Pulmonary artery endothelial cell (primary cell): ENCODE results near the gene NBEAL2. TPM values are rescaled to one million over a fixed set of nuclear protein-coding genes. Genes with fewer than 3 reads are reported as not detected.

Experiments used
- DNase-seq: peaks from one replicate; pipeline ENCODE4 v3.0.0-alpha.2; 2011; ENCODE audit warnings: low read depth, low spot score
- total RNA-seq: library from RNA; depleted of rRNA; stranded (reverse); fragments of >200 nt; gene quantifications from 2 replicates; pipeline ENCODE4 v1.2.3, GENCODE V29; 2014

NBEAL2 gene
- total RNA-seq, 1 donor from 2014 or later, result 36.9 TPM

- no peak for DNase-seq
These were observed 20.2 kb downstream of the NBEAL2 start for GRCh38 chr3:46999516-47000197.

GRCh38 chr3:47000198-47000815 is 20.8 kb downstream of the NBEAL2 start:
- no peak for DNase-seq

DNA sequence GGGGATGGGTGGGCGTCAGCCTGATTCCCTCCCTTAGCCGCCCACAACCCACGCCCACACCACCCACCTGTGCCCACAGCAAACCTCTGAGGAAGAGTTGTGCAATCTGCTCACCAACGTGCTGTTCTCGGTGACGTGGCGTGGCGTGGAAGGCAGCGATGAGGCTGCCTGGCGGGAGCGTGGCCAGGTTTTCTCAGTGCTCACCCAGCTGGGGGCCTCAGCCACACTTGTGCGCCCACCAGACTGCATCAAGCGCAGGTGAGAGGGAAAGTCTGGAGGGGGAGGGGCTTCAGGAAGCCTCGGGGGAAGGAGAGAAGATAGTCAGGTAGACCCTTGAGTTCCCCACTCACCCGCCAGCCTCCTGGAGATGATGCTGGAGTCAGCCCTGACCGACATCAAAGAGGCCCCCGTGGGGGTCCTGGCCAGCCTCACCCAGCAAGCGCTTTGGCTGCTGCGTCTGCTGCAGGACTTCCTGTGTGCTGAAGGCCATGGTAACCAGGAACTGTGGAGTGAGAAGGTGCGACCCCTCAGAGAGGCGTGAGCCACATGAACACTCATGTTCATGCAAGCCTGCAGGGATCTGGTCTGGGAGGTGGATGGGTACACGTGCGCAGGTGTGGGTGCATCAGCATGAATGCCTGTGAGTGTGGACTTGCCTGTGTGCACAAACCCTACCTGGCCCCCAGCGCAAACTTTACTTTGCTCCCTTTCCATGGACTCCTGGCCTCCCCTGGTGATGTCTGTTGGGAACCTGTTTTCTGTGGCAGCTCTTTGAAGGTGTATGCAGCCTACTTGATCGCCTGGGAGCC is 21.7 kb downstream of the NBEAL2 start:
- DNase-seq, result no peak

GRCh38 chr3:47001731-47002170 is 22.3 kb downstream of the NBEAL2 start:
- DNase-seq, result no peak

- DNase-seq, result no peak
These were observed 22.9 kb downstream of the NBEAL2 start for GRCh38 chr3:47002171-47003055.

DNA sequence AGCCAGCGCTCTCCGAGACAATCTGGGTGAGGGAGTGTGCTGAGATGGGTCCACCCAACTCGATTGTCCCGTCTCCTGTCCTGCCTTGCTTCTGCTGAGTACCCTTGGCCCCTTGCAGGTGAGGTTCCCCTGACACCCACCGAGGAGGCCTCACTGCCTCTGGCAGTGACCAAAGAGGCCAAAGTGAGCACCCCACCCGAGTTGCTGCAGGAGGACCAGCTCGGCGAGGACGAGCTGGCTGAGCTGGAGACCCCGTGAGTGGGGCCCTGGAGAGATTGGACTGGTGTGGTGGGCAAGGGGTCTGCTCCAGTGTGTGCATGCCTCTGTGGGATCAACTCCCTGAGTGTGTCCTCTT is 23.6 kb downstream of the NBEAL2 start:
- DNase-seq, result no peak

GRCh38 chr3:47003461-47004368 is 24.2 kb downstream of the NBEAL2 start:
- DNase-seq, result no peak

DNA sequence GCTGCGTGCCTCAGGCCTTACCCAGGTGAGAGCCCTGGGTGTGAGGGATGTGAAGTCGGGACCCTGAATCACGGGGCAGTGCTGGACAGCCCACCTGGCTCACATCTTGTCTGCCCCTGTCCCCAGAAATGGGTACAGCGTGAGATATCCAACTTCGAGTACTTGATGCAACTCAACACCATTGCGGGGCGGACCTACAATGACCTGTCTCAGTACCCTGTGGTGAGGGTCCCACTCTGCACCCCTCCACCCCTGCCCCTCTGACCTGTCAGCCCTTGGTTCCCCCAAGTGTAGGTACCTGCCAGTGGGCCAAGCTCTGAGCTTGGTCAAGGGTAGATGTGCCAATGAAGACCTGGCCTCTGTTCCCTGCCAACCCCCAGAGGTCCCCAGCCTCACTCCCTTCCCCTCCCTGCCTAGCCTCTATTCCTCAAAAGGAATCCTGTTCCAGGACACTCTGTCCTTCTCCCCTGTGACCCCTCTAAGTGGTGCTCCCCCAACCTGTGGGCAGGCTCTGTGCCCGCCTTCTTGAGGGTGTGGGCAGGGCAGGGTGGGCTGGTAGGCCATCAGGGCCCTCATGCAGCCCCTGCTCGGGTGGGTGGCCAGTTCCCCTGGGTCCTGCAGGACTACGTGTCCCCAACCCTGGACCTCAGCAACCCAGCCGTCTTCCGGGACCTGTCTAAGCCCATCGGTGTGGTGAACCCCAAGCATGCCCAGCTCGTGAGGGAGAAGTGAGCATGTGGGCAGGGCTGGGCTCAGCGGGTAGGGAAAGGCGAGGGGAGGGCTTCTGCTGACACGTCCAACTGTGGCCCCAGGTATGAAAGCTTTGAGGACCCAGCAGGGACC is 25.1 kb downstream of the NBEAL2 start:
- DNase-seq, result no peak

DNA sequence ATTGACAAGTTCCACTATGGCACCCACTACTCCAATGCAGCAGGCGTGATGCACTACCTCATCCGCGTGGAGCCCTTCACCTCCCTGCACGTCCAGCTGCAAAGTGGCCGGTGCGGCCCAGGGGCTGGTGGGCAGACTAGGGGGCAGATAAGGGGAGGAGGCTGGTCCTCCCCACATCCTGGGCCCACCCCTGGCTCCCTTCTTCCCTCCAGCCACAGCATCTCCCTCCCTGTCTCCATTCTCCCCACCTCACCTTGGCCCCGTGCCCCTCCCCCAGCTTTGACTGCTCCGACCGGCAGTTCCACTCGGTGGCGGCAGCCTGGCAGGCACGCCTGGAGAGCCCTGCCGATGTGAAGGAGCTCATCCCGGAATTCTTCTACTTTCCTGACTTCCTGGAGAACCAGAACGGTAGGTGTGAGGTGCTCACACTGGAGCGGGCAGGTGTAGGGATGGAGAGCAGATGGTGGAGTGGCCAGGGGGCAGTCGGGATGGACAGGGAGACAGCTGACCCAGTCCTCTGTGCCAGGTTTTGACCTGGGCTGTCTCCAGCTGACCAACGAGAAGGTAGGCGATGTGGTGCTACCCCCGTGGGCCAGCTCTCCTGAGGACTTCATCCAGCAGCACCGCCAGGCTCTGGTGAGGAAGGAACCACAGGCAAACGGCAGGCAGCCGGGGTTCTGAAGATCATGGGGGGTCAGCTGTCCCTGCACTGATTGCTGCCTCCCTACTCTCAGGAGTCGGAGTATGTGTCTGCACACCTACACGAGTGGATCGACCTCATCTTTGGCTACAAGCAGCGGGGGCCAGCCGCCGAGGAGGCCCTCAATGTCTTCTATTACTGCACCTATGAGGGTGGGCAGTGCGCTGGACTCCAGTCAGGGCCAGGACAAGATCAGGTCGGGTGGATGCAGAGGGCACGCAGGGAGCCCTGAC is 26.0 kb downstream of the NBEAL2 start:
- no peak for DNase-seq

GRCh38 chr3:47006145-47006651 is 26.7 kb downstream of the NBEAL2 start:
- no peak for DNase-seq

GRCh38 chr3:47007001-47007400 is 27.5 kb downstream of the NBEAL2 start:
- no peak for DNase-seq

DNA sequence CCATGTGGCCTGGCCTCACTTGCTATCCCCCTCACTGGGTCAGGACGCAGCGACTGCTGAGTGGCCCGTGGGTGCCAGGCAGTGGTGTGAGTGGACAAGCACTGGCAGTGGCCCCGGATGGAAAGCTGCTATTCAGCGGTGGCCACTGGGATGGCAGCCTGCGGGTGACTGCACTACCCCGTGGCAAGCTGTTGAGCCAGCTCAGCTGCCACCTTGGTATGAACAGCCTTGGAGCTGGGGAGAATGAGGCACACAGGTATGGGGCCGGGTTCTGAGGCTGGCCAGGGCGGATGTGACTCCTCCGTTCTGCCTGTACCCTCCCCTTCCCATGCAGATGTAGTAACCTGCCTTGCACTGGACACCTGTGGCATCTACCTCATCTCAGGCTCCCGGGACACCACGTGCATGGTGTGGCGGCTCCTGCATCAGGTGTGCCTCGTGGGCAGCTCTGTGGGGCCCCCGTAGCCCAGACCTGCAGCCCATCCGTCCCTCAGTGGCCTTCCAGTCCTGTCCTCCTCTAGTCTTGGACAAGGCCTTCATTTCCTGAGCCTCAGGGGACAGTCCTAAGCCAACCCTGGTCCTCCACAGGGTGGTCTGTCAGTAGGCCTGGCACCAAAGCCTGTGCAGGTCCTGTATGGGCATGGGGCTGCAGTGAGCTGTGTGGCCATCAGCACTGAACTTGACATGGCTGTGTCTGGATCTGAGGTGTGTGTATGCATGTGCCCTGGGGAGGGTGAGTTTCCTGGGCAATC is 28.2 kb downstream of the NBEAL2 start:
- no peak for DNase-seq

GRCh38 chr3:47008234-47008796 is 28.8 kb downstream of the NBEAL2 start:
- DNase-seq, result no peak

- DNase-seq, result no peak
These were observed 29.4 kb downstream of the NBEAL2 start for GRCh38 chr3:47008851-47009224.

GRCh38 chr3:47009225-47010110 is 30.0 kb downstream of the NBEAL2 start:
- peak; percentile 64 for DNase-seq

DNA sequence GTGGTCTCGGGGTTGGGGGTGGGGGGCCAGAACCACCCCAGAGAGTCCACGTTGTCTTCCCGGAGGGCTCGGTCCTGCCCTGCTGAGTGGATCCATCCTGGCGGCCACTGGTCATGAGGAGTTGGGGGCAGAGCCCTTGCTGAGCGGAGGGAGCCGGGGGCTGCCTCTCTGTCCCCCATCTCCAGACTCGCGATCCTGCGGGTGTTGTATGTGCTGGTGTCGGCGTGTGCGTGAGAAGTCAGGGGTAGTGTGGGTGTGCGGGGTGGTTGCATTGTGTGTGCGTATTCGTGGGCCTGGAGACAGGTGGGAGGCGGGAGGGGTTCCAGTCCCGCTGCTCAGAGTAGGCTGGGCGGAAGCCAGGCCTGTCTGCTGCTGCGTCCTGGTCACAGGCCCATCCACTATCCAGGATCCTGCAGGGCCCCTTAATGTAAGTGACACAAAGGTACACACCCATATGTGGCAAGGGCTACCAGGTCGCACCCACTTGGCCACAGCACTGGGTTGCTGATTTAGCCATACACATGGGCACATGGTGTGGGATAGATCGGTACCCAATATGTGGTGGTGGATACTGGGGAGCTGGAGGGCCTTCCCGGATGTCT is 30.7 kb downstream of the NBEAL2 start:
- no peak for DNase-seq
